ENCODE data around the gene NUCKS1.
A peak's percentile ranks its signal among the peaks of the same experiment; 100 is the strongest.
"Not testable (repeated sequence)": the region's sequence is repeated elsewhere in the genome, so short reads cannot be mapped to it uniquely, and the experiment has no call there.

The NUCKS1 gene

DNA sequence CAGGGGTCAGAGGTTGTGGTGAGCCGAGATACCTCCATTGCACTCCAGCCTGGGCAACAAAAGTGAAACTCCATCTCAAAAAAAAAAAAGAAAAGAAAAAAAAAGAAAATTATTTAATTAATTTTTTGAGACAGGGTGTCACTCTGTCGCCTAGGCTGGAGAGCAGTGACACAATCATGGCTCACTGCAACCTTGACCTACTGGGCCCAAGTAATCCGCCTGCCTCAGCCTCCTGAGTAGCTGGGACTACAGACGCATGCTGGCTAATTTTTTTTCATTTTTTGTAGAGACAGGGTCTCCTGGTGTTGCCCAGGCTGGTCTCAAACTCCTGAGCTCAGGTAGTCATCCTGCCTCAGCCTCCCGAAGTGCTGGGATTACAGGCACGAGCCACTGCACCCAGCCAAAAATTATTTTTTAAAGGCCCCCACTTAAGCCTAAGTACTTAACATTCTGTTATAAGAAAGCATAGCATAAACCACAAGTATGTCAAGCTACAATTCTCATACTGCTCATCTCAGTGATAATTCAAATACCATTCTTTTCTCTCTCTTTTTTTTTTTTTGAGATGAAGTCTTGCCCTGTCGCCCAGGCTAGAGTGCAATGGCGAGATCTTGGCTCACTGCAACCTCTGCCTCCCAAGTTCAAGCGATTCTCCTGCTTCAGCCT is 19.9 kb downstream of the NUCKS1 start:
- DNase-seq = no peak

DNA sequence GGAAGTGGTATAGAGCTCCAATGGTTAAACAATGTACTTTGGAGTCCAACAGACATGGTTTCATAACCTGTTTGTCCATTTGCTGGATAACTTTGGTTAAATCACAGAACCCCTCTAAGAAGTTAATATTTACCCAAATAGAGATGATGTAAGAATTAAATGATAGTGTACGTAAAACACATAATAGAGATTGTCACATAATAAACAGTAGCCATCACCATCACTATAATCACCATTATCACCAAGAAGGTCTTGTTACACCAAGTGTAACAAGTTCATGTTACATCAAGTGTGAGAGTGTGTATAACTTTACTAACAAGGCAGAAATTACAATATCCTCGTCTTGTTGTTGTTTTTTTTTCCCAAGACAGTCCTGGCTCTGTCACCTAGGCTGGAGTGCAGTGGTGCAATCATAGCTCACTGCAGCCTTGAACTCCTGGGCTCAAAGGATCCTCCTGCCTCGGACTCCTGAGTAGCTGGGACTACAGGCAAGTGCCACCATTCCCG is 23.3 kb downstream of the NUCKS1 start:
- DNase-seq = no peak

DNA sequence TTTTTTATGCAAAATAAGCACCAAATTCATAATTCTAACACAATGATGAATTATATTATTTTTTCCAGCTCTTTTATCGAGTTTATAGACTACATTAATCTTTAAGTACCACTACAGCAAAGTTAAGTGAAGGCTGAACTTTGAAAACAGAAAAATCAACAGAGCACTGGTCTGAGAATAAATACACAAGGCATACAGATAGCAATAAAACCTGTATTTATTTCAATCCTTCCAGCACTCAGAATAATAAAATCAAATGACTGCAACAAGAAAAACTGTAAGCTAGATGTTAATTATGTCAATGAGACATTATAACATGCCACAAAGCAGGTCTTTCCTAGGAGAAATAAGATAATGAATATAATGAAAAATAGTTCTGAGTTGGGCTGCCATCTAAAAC is 24.5 kb downstream of the NUCKS1 start:
- no peak for DNase-seq

DNA sequence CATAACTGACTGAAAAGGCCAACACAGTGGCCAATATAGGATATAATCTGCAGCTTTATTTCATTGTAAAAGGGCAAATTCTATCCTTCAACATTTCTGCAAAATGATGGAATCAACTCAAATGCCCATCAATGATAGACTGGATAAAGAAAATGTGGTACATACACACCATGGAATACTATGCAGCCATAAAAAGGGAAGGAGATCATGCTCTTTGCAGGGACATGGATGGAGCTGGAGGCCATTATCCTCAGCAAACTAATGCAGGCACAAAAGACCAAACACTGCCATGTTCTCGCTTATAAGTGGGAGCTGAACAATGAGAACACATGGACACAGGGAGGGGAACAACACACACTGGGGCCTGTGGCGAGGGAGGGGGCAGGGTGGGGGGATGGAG is 29.2 kb downstream of the NUCKS1 start:
- not testable (repeated sequence) for DNase-seq

DNA sequence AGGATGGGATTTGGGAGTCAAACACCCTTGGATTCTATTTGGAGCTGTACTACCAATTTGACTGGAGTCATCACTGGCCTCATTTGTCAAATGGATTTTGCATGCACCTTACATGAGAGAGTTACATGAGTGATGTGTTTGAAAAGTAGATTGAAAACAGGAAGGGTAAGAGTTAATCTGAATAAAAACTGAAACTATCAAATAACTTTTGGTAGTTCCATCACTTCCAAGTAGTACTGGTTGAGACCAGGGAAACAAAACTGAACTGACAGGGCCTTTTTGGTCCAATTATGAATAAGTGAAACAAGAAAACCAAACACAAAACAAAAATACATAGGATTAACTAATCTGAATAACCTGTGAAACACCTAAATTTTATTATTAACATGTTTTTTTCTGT is 30.2 kb downstream of the NUCKS1 start:
- no peak for DNase-seq

DNA sequence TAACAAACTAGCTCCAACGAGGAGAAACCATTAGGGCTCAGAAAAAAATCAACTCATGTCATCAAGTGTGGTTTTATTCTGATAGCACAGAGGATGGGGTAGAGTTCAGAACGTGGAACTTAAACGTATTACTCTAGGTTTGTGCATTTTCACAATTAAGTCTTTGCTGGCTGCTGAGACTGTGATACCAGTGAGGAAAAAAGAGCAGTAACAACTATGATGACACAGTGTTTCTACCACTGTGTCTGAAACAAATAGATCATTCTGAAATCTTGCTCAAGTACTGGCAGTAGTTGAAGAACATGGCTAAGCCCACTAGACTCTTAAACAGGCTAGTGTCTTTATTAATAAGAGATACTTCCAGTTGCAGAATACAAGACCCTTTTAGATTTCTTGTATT is 31.0 kb downstream of the NUCKS1 start:
- no peak for DNase-seq

DNA sequence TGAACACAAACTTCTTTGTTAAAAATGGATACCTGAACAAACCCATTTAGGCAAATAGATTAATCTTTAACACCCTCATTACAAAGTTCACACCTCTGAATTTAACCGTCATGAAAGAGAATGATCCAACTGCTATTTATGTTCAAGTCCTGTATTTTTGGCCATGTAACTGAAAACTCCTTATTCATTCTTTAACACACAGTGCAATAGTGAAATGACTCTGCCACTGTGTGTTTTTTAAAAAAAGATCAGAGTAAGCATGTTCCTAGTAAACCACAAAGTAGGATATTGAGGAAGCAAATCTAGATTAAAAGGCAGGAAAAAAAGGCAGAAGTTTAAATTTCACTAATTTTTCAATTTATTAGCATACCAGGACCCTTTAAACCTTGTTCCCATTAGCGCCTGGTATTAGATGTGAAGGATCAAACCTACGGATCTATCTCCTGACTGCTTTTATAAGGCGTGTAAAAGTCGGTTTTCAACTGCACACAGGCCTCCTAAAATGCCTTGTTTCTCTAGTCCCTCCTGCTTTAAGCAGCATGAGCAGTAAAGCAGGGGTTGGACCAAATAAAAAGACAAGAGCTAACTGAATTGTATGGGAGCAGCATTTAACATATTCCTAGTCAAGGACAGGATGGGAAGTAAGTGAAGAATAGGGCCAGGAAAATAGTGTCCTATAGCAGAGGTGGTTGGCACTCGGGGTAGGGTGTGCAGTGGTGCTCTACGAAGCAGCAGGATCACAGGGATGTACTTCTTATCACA is 33.4 kb downstream of the NUCKS1 start:
- DNase-seq = peak; percentile 10 to 42

DNA sequence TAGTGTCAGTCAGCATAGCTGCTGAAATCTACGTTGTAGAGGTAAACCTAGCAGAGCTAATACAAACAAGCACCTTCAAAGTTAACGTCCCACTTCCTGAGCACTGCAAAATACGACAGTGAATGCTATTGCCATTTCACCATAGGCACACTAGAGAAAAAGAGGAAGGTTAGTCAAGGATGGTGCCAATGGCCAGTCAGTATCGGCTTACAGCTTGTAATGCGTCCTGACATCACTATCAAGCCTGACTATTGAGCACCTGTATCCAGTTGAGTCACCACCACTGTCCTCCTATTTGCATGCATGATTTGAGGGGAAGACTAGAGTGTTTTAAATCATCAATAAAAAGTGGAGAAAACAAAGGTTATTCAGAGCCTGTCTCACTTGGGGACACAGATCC is 34.4 kb downstream of the NUCKS1 start:
- peak; percentile 58 to 66 for DNase-seq

DNA sequence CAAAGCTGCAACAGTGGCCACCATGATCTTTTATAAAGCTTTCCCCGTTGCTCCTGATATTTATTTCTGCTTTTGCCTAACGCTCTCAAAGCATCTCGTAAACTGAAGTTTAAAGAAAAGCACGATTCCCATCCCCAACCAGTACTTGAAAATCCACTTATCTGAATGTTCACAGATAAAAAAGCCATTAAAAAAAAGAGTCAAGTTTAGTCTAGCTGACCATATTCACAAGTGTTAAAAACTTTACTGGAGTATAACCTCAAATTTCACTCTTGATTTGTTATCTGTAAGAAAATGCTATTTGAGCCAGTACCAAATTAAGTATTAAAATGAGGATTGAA is 35.1 kb downstream of the NUCKS1 start:
- no peak for DNase-seq

DNA sequence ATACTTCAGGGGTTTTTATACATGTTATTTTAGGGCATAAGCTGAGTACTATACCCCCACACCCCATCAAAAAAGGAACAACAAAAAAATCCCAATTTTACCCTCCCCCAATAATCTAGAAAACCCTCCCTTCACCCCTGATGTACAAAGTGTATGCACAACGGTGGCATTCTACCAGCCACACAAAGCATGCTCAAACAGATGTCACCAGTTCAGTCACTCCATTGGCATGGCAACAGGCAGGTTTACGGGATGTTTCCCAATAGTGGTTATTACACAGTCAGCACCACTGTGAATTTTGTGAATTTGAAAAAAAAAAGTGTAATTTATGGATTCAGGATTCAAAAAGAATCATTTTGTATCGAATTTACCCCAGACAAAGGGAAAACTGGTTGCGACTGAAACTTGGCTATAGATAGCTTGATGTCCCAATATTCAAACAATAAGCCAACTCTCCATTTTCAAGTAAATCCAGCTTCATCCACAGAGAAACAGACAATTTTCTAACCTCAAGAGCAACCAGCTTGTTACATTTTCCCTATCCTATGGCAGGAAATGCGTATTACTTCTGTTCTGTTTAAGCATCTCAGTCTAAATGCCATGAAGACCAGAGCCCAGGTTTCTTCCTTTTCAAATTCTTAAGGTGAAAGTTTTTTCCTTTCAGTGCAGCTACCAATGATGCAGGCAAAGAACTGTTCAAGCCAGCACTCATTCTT is 35.6 kb downstream of the NUCKS1 start:
- peak; percentile 15 to 16 for DNase-seq

DNA sequence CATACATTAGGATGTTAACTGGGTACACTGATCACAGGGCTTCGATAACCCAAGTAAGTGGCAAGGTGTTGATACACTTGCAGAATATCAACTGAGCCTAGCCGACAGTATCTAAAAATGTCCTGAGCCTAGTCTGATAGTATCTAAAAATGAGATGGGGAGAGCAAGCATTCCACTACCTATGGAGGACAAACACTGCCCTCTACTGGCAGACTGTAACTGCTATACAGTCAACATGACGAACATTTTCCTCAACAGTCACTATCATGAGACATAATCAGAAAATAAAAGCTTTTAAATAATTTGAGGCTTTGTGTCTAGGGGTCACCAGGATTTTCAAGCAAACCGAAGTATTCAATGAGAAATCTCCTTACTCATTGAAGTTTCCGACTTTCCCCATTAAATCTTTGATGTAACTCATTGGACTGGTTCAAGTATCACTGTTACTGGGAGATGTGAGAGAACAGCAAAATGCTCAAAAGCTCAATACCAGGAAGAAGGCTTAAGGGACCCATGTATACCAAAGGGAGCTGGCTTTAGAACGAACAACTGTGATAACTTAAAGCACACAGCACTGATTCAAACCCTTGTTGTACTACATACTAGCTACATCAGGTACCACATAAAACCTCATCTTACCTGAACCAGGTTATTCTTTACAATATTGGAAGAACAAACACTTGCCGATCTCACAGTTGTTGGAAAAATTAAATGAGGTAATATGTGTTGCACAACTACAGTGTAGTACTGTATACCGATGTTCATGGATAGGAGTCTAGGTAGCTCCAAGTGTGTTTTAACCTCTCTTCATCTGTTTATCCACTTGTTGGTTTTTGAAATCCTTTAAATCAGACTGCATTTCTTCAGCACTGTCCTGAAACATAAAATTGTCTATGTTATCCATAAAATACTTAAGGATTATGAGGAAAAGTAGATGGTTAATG is 38.6 kb downstream of the NUCKS1 start:
- DNase-seq = peak; percentile 86

DNA sequence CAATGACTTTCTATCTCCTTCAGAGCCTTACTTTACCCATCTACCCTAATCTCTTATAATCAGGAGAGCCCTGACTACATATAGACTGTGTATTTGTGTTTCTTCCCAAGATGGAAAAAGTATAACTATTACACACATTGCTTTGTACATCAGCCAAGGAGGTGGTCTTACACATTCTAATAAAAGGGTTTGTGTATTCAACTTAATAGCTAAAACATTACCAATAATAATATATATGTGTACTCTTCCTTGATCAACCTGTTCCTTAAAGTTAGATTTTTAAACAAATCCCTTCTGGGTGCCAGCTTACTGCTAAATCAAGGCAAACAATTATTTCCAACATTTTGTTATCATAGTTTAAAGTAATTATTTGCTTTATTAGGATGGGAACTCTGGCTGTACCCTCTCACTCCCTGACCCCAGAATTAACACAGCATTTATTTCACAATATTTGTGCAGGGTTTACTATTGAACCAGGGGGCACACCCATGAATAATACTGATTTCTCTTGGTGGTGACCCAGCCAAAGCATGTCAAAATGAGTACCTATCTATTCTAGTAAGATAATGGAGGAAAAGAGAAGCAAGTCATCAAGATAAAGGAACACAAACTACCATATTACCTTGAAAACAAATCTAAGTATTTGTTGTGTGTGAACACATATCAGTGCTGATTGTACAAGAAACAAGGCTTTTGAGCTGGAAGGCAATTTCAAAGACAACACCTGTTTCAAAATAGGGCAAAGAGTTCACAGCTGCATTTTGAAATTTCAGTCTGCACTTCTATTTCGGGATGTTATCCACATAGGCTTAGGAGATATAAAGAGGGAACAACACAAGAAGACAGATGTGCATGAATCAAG is 39.5 kb downstream of the NUCKS1 start:
- DNase-seq = no peak

DNA sequence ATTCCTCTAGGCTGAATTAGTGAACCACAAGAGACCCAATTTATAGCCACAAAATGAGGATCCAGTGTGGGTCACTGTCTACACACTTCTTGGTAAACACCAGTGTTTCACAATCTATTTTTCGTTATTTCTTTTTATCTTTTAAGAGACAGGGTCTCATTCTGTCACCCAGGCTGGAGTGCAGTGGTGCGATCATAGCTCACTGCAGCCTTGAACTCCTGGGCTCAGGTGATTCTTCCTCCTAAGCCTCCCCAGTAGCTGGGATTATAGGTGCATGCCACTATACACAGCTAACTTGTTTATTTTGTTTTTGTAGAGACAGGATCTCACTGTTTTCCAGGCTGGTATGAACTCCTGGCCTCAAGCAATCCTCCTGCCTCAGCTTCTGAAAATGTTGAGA is 40.3 kb downstream of the NUCKS1 start:
- DNase-seq = peak in 1 of 2 donors; percentile 26

DNA sequence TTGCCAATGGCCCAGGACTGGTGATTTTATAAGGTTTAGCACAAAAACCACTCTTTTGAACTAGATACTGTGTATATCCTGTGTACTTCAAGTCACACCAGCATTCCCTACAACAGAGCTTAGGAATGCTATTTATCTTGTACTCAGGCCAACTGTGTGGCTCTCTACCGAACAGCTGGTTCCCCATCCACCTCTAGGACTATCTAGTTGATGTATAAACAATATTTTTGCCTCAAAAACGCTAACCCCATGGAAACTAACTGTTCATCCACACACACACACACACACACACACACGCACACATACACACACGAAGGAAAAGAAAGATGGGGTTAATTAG is 41.0 kb downstream of the NUCKS1 start:
- DNase-seq = no peak

DNA sequence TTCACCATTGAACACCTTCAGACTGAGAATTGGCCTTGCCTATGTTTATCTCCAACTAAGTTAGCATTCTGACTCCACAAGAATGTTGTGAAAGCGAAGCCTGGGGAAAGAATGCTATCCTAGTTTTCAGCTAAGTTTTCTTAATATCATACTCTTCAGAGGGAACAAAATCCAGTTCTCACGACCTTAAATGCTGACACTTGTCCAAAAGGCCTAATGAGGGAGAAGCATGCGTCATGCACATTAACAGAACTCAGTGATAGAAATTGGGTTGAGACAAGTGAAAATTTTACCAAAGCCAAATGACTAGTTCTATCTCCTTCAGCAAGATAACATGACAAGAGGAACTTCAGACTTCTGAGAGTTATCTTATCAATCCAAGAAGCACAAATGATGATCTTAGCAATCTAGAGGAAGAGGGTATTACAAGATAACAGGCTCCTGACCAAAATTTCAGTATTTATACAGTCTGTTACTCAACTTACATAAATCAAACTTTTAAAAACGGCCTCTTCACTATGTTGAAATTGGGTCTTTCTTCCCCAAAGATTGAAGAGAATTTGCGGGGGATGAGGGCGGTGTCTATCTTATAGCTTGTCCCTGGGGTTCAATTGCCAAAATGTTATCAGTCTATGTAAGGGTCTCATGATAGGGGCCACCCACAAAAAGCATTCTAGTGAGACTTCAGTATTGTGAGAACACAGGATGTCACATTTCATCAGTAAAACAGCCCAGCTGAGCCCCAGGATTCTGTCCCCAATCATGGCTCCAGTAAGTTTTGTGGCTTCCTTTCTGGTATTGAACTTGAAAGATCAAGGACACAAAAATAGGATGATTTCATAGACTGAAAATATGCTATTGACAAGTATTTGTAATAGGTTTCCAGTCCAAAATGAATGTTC is 43.1 kb downstream of the NUCKS1 start:
- DNase-seq = peak; percentile 73 to 85

DNA sequence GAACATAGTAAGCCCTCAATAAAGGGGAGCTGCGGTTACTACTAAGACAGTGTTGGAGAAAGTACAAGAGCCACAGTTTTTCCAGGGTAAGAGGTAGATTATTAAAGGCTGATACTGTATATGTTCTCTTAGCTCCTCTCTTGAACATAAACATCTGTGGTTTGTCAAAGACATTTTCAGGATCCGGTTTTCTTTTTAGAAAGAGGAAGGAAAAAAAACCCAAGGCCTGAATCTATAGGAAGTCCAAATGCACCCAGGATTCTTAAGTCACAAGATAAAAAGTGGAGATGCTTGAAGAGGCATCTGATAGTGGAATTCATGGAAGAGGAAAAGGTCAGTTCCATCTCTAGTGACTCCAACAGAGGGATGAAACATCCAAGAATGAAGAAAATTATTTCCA is 45.1 kb downstream of the NUCKS1 start:
- peak; percentile 48 to 65 for DNase-seq

DNA sequence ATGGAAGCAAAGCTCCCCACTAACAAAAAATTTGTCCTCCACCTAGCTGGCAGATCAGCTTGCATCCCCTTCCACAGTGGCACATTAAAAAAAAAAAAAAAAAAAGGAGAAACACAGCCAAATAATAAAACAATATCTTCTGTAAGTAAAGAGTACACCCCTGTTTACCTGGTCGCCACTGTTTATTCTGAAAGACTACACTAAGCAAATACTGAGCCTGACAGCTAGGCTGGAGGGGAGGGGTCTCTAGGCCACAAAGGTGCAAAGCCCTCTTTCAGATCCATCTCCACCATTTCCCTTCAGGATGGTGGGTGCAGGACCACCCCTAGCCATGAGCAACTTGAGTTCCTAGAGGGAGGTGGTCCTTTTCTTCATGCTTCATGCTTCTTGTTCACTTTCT is 46.9 kb downstream of the NUCKS1 start:
- no peak for DNase-seq

DNA sequence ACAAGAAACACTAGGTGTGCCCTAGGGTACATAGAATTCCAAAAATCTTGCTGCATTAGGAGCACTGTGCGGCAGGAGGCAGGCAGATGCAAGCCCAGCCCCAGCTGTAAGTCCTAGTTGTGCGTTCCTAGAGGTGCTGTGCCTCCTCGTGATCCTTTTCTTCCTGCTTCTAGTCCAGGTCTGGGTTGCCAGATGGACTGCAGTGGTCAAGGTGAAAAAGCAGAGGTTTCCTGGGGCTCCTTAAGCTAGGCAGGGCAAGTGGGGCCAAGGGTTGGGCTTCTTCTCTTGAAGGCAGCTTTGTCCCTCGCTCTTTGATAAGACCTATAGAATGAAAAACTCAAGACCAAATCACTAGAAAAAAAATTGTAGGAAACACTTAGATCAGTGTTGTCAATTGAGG is 48.1 kb downstream of the NUCKS1 start:
- DNase-seq = no peak

DNA sequence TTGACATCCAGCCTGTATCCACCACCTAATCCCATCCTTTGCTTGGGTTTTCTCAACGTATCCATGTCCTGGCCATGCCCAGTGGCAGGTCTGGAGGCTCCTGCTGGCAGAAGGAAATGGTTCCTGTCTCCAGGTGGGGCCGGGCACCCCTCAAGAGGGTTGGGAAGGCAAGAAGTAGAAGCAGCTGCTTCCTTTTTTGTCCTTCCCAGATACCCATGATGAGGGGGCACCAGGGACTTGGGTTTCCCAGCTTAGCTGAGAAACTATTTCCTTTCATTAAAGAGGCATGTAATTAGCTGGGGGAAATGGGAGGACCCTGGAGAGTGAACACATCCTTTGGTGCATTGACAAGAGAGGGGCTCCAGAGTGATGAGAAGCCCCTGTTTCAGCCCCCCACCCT is 48.6 kb downstream of the NUCKS1 start:
- no peak for DNase-seq

DNA sequence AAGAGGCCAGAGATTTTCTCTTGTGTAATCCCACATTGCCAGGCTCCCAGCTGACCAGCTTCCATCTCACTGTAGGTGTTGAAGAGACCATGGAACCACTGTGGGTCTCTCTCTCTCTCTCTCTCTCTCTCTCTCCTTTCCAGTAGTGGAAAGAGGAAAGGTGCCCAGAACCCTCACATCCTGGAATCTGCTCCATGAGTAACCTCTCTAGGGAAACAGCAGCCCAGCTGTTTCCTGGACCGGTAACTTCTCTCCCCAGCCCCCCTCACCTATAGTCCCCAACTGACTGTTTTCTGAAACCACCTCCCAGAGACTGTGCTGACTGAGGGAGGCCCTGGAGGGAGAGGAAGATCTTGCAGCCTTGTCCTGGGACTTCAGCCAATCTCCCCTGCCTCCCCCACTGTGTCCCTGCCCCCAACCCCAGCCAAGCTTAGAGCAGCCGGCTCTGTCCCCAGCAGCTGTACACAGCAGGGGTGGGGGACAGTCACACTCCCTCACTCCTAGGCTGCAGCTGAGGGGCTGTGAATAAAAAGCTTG is 49.0 kb downstream of the NUCKS1 start:
- DNase-seq = no peak

Measured in inflammatory macrophage (primary cell).